ENCODE data around the gene PRSS38.

PRSS38 gene

GRCh38 chr1:227854189-227854588 lies 38.7 kb downstream of the PRSS38 start:
- no peak overlapping the region for H3K27ac ChIP-seq
- H3K4me3 ChIP-seq (ENCODE audit: low read depth in 1 of 2, low read length in 1 of 2): no peak overlapping the region
- no peak for TF ChIP-seq CTCF (IDR thresholded peaks at IDR 0.05)
- H3K9me3 ChIP-seq: no peaks in the 10 kb centered on the region
- no peaks in the 10 kb centered on the region for H3K36me3 ChIP-seq
- H3K27me3 ChIP-seq: no peaks in the 10 kb centered on the region
- no peaks in the 10 kb centered on the region for H3K4me1 ChIP-seq (ENCODE audit: control insufficient read depth in 1 of 2, insufficient read depth in 1 of 2, low read depth in 1 of 2, low read length in 1 of 2)

GRCh38 chr1:227855687-227856086 lies 40.2 kb downstream of the PRSS38 start:
- Histone ChIP-seq H3K27me3 (no peaks in the 10 kb centered on the region), H3K9me3 (no peaks in the 10 kb centered on the region), H3K27ac (no peak overlapping the region), H3K4me1 (ENCODE audit: control insufficient read depth in 1 of 2, insufficient read depth in 1 of 2, low read depth in 1 of 2, low read length in 1 of 2) (no peaks in the 10 kb centered on the region), H3K4me3 (ENCODE audit: low read depth in 1 of 2, low read length in 1 of 2) (no peak overlapping the region), H3K36me3 (no peaks in the 10 kb centered on the region)
- TF ChIP-seq CTCF (IDR thresholded peaks at IDR 0.05): no peak

GRCh38 chr1:227856147-227856858 lies 40.8 kb downstream of the PRSS38 start:
- Histone ChIP-seq H3K36me3 (no peaks in the 10 kb centered on the region), H3K27ac (no peak overlapping the region), H3K4me3 (ENCODE audit: low read depth in 1 of 2, low read length in 1 of 2) (no peak overlapping the region), H3K9me3 (no peaks in the 10 kb centered on the region), H3K4me1 (ENCODE audit: control insufficient read depth in 1 of 2, insufficient read depth in 1 of 2, low read depth in 1 of 2, low read length in 1 of 2) (no peaks in the 10 kb centered on the region), H3K27me3 (no peaks in the 10 kb centered on the region)
- no peak for TF ChIP-seq CTCF (IDR thresholded peaks at IDR 0.05)

GRCh38 chr1:227864882-227865281 lies 49.4 kb downstream of the PRSS38 start:
- H3K36me3 ChIP-seq: no peaks in the 10 kb centered on the region
- H3K9me3 ChIP-seq: no peaks in the 10 kb centered on the region
- peaks cover 7% of the 10 kb centered on the region for H3K27me3 ChIP-seq
- H3K4me3 ChIP-seq (ENCODE audit: low read depth in 1 of 2, low read length in 1 of 2): no peak overlapping the region
- no peaks in the 10 kb centered on the region for H3K4me1 ChIP-seq (ENCODE audit: control insufficient read depth in 1 of 2, insufficient read depth in 1 of 2, low read depth in 1 of 2, low read length in 1 of 2)
- TF ChIP-seq CTCF (IDR thresholded peaks at IDR 0.05): no peak
- H3K27ac ChIP-seq: no peak overlapping the region

GRCh38 chr1:227869279-227869842 lies 53.9 kb downstream of the PRSS38 start:
- H3K4me1 ChIP-seq (ENCODE audit: control insufficient read depth in 1 of 2, insufficient read depth in 1 of 2, low read depth in 1 of 2, low read length in 1 of 2): no peaks in the 10 kb centered on the region
- no peak overlapping the region for H3K27ac ChIP-seq
- no peak overlapping the region for H3K4me3 ChIP-seq (ENCODE audit: low read depth in 1 of 2, low read length in 1 of 2)
- no peaks in the 10 kb centered on the region for H3K9me3 ChIP-seq
- H3K36me3 ChIP-seq: no peaks in the 10 kb centered on the region
- TF ChIP-seq CTCF (IDR thresholded peaks at IDR 0.05): no peak
- peaks cover 10% of the 10 kb centered on the region for H3K27me3 ChIP-seq
